Airway epithelial cell (primary cell): ENCODE data around the gene MAP3K20. TPM values are rescaled to one million over a fixed set of nuclear protein-coding genes. Genes with fewer than 3 reads are reported as not detected.

ENCODE experiments used
- total RNA-seq: library from RNA; depleted of rRNA; stranded (reverse); fragments of >200 nt; gene quantifications from 2 replicates; pipeline ENCODE4 v1.2.3, GENCODE V29; 2015

The MAP3K20 gene
- 20.3 and 28.9 TPM in 2 replicates for total RNA-seq

DNA sequence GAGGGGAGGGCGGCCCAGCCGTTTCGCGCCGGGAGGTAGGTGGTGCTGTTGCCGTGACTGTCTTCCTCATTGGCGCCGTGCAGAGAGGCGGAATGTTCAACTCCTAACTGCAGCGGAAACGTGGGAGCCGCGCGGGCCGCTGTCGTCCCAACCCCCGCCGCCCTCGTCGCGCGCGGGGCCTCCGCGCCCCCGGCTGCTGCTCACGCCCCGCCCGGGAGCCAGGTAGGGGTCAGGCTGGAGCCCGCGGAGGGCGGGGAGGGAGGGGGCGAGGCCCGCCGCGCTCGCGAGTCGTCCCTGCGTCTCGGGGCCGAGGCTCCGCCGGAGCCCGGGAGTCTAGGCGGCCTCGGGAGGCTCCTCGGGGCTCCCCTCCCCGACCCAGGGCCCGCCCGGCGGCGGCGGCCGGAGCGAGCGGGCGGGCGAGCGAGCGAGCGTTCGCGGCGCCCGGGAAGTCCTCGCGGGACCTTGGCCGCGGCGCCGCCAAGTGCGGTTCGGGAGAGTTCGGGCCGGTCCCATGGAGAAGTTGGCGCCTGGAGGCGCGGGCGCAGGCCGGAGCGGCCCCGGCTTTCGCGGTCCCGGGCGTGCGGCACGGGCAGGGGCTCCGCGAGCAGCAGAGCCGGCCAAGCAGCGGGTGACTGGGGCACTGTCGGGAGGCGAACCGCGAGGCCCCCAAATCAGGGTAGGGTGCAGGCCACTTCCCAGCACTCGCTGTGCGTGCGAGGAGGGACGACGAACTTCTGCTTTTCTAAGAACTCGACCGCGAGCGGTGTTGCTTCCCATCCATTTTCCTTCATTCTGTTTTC lies at the start of gene MAP3K20:
Gene MAP3K20, plus strand, starts transcription at position 66 of the 800 bp plus-strand sequence. CDS start 15,186 bp downstream, outside the sequence.

